GM23248 (cell line): Measurements from ENCODE around the gene HCAR2.

Experiments used
- EZH2 ChIP-seq: fragments of 200-600 bp; sonication (generic); IDR thresholded peaks from 2 replicates; pipeline ENCODE4 v1.6.1; 2018; ENCODE audit warnings: antibody characterized with exemption, mild to moderate bottlenecking; ENCODE audit not compliant: insufficient read depth, poor library complexity, severe bottlenecking
- EZH2phosphoT487 ChIP-seq: fragments of 200-600 bp; sonication (generic); IDR thresholded peaks from 2 replicates; pipeline ENCODE4 v1.6.1; 2018; ENCODE audit warnings: antibody characterized with exemption, moderate library complexity, mild to moderate bottlenecking, low read depth; ENCODE audit not compliant: insufficient read depth

- no peak for TF ChIP-seq EZH2
- TF ChIP-seq EZH2phosphoT487 = no peak
Observed at GRCh38 chr12:122665349-122665748, 37.8 kb downstream of the HCAR2 start.
